GM23248 (cell line): ENCODE data around the gene FAM234A. TPM values are rescaled to one million over a fixed set of nuclear protein-coding genes. Genes with fewer than 3 reads are reported as not detected.

Source experiments
- DNase-seq: peaks from one replicate; pipeline ENCODE4 v3.0.0-alpha.2; 2015
- H2AFZ ChIP-seq: fragments of 200-600 bp; sonication (generic); 2 replicates; pipeline ENCODE4 v1.6.1; 2016; ENCODE audit warnings: antibody characterized with exemption
- H3F3A ChIP-seq: fragments of 200-600 bp; sonication (generic); 2 replicates; pipeline ENCODE4 v1.6.1; 2016; ENCODE audit warnings: mild to moderate bottlenecking, antibody characterized with exemption, mixed run types; ENCODE audit not compliant: insufficient read depth
- H3K27ac ChIP-seq: fragments of 200-600 bp; sonication (generic); 2 replicates; pipeline ENCODE4 v1.5.1; 2016; ENCODE audit warnings: mild to moderate bottlenecking
- H3K27me3 ChIP-seq: fragments of 200-600 bp; sonication (generic); replicated peaks from 2 replicates; pipeline ENCODE4 v1.6.1; 2016; ENCODE audit warnings: mild to moderate bottlenecking; ENCODE audit not compliant: insufficient read depth
- H3K36me3 ChIP-seq: fragments of 200-600 bp; sonication (generic); 2 replicates; pipeline ENCODE4 v1.6.1; 2016; ENCODE audit warnings: low read depth, mild to moderate bottlenecking
- H3K4me1 ChIP-seq: fragments of 200-600 bp; sonication (generic); 2 replicates; pipeline ENCODE4 v1.6.1; 2016; ENCODE audit warnings: mild to moderate bottlenecking; ENCODE audit not compliant: insufficient read depth
- H3K4me2 ChIP-seq: fragments of 200-600 bp; sonication (generic); one replicate; pipeline ENCODE4 v1.6.1; 2016; ENCODE audit warnings: mild to moderate bottlenecking; ENCODE audit not compliant: unreplicated experiment
- H3K4me3 ChIP-seq: fragments of 200-600 bp; sonication (generic); 2 replicates; pipeline ENCODE4 v1.5.1; 2016; ENCODE audit warnings: mild to moderate bottlenecking
- H3K79me2 ChIP-seq: fragments of 200-600 bp; sonication (generic); 2 replicates; pipeline ENCODE4 v1.6.1; 2016; ENCODE audit warnings: mild to moderate bottlenecking; ENCODE audit not compliant: insufficient read depth
- H3K9ac ChIP-seq: fragments of 200-600 bp; sonication (generic); 2 replicates; pipeline ENCODE4 v1.6.1; 2016; ENCODE audit warnings: mild to moderate bottlenecking
- H3K9me2 ChIP-seq: fragments of 200-600 bp; sonication (generic); 2 replicates; pipeline ENCODE4 v1.6.1; 2016; ENCODE audit warnings: mixed run types, mild to moderate bottlenecking, moderate library complexity; ENCODE audit not compliant: insufficient read depth
- H3K9me3 ChIP-seq: fragments of 200-600 bp; sonication (generic); one replicate; pipeline ENCODE4 v1.6.1; 2017; ENCODE audit warnings: low read depth
- H4K20me1 ChIP-seq: fragments of 200-600 bp; sonication (generic); 2 replicates; pipeline ENCODE4 v1.6.0; 2016; ENCODE audit not compliant: insufficient read depth
- EZH2 ChIP-seq: fragments of 200-600 bp; sonication (generic); IDR thresholded peaks from 2 replicates; pipeline ENCODE4 v1.6.1; 2018; ENCODE audit warnings: antibody characterized with exemption, mild to moderate bottlenecking; ENCODE audit not compliant: insufficient read depth, poor library complexity, severe bottlenecking
- EZH2phosphoT487 ChIP-seq: fragments of 200-600 bp; sonication (generic); IDR thresholded peaks from 2 replicates; pipeline ENCODE4 v1.6.1; 2018; ENCODE audit warnings: antibody characterized with exemption, moderate library complexity, mild to moderate bottlenecking, low read depth; ENCODE audit not compliant: insufficient read depth
- WGBS, 2 experiments: methylation state at CpG; one replicate each; pipeline ENCODE4 v1.1.6; 2015 to 2017; ENCODE audit warnings: low lambda C conversion rate in 2 of 2, low coverage in 1 of 2; ENCODE audit errors: missing lambda C conversion rate in 2 of 2; 5-methylcytosine and 5-hydroxymethylcytosine counted together
- in situ Hi-C: fragments of 300-500 bp; cut with MboI; formaldehyde crosslinking; loops from 2 replicates; pipeline ENCODE4 v1.15.0; 2020
- polyA plus RNA-seq: library from polyadenylated mRNA; unstranded; fragments of >200 nt; fragmentation: Nextera tagmentation; extraction: Ambion mirVana; gene quantifications from 2 replicates; pipeline ENCODE4 v1.2.1, GENCODE V29; 2016
- total RNA-seq: library from RNA; depleted of rRNA; stranded (reverse); fragments of >200 nt; shearing (Covaris generic); gene quantifications from 2 replicates; pipeline ENCODE4 v1.2.3, GENCODE V29; 2014

Gene FAM234A
- total and polyA plus RNA-seq, 2 experiments from 2014 or later = 113 to 165 TPM

GRCh38 chr16:296276-296675 is 61.7 kb downstream of the FAM234A start:
- H3K9me2 ChIP-seq = no peaks in the 10 kb centered on the region
- no peak overlapping the region for H3K4me3 ChIP-seq
- in situ Hi-C loops = no loop called here
- 92 to 96% methylated on average over 7 to 14 of the region's 14 CpGs for WGBS, 2 experiments
- no peak overlapping the region for H3K27ac ChIP-seq
- H2AFZ ChIP-seq = no peak overlapping the region
- H3K9me3 ChIP-seq = no peaks in the 10 kb centered on the region
- H4K20me1 ChIP-seq = no peaks in the 10 kb centered on the region
- no peak for TF ChIP-seq EZH2
- TF ChIP-seq EZH2phosphoT487 = no peak
- H3K79me2 ChIP-seq = no peaks in the 10 kb centered on the region
- H3K9ac ChIP-seq = no peak overlapping the region
- no peaks in the 10 kb centered on the region for H3K36me3 ChIP-seq
- H3K27me3 ChIP-seq = no peaks in the 10 kb centered on the region
- H3K4me2 ChIP-seq = no peak overlapping the region
- H3F3A ChIP-seq = no peaks in the 10 kb centered on the region
- no peaks in the 10 kb centered on the region for H3K4me1 ChIP-seq
- no peak for DNase-seq

- Histone ChIP-seq H3K4me1 (no peaks in the 10 kb centered on the region), H3K79me2 (no peaks in the 10 kb centered on the region), H4K20me1 (no peaks in the 10 kb centered on the region), H3F3A (no peaks in the 10 kb centered on the region), H3K27me3 (no peaks in the 10 kb centered on the region), H3K36me3 (no peaks in the 10 kb centered on the region), H3K9me3 (no peaks in the 10 kb centered on the region), H3K27ac (no peak overlapping the region), H2AFZ (no peak overlapping the region), H3K4me2 (no peak overlapping the region), H3K9ac (no peak overlapping the region), H3K9me2 (no peaks in the 10 kb centered on the region), H3K4me3 (no peak overlapping the region)
- no peak for DNase-seq
- TF ChIP-seq EZH2 = no peak
- no peak for TF ChIP-seq EZH2phosphoT487
- in situ Hi-C loops = no loop called here
- 90 to 92% methylated on average over 21 to 37 of the region's 37 CpGs for WGBS, 2 experiments
Measured at GRCh38 chr16:296806-297510, 62.3 kb downstream of the FAM234A start.

GRCh38 chr16:297832-298231 is 63.2 kb downstream of the FAM234A start:
- no peaks in the 10 kb centered on the region for H3K79me2 ChIP-seq
- no peaks in the 10 kb centered on the region for H3K9me3 ChIP-seq
- no peak overlapping the region for H3K9ac ChIP-seq
- DNase-seq = no peak
- in situ Hi-C loops = no loop called here
- H3K27ac ChIP-seq = no peak overlapping the region
- no peaks in the 10 kb centered on the region for H3K36me3 ChIP-seq
- no peak overlapping the region for H3K4me2 ChIP-seq
- 92 to 95% methylated on average over 27 to 32 of the region's 32 CpGs for WGBS, 2 experiments
- no peak overlapping the region for H2AFZ ChIP-seq
- H4K20me1 ChIP-seq = no peaks in the 10 kb centered on the region
- H3K4me3 ChIP-seq = no peak overlapping the region
- TF ChIP-seq EZH2 = no peak
- no peak for TF ChIP-seq EZH2phosphoT487
- no peaks in the 10 kb centered on the region for H3F3A ChIP-seq
- no peaks in the 10 kb centered on the region for H3K4me1 ChIP-seq
- no peaks in the 10 kb centered on the region for H3K9me2 ChIP-seq
- H3K27me3 ChIP-seq = no peaks in the 10 kb centered on the region

GRCh38 chr16:301235-301634 is 66.6 kb downstream of the FAM234A start:
- Histone ChIP-seq H4K20me1 (no peaks in the 10 kb centered on the region), H3K9me3 (no peaks in the 10 kb centered on the region), H3K4me3 (no peak overlapping the region), H3K9ac (no peak overlapping the region), H3F3A (no peaks in the 10 kb centered on the region), H3K79me2 (no peaks in the 10 kb centered on the region), H2AFZ (no peak overlapping the region), H3K9me2 (no peaks in the 10 kb centered on the region), H3K36me3 (no peaks in the 10 kb centered on the region), H3K27ac (no peak overlapping the region), H3K4me1 (no peaks in the 10 kb centered on the region), H3K27me3 (no peaks in the 10 kb centered on the region), H3K4me2 (no peak overlapping the region)
- no peak for TF ChIP-seq EZH2phosphoT487
- no peak for TF ChIP-seq EZH2
- DNase-seq = no peak
- WGBS, 2 experiments = 94 to 99% methylated on average over 6 of the region's 6 CpGs
- in situ Hi-C loops = no loop called here
